Left lobe of liver (tissue), 2 donors: ENCODE results near the gene CNIH2. TPM values are rescaled to one million over a fixed set of nuclear protein-coding genes. Genes with fewer than 3 reads are reported as not detected.
"Not testable (repeated sequence)": the region's sequence is repeated elsewhere in the genome, so short reads cannot be mapped to it uniquely, and the experiment has no call there.

Experiments
- ATAC-seq: fragments of 200-7000 bp; cut with Tn5 transposase; one replicate; pipeline ENCODE4 v1.9.1; 2020; ENCODE audit warnings: mild to moderate bottlenecking, moderate library complexity
- DNase-seq: peaks from one replicate; pipeline ENCODE4 v3.0.0-alpha.2; 2020; ENCODE audit warnings: low spot score
- total RNA-seq: library from RNA; stranded (reverse); gene quantifications from one replicate; pipeline ENCODE4 v1.2.1, GENCODE V29; 2021
- donor health status: DM: no; HTN: no; CAD: no; lungs with moderate emphysema.
- donor health status: DM: no; HTN: yes; CAD: no.

Gene CNIH2
- total RNA-seq, 1 donor from 2014 or later, result 0.13 TPM

DNA sequence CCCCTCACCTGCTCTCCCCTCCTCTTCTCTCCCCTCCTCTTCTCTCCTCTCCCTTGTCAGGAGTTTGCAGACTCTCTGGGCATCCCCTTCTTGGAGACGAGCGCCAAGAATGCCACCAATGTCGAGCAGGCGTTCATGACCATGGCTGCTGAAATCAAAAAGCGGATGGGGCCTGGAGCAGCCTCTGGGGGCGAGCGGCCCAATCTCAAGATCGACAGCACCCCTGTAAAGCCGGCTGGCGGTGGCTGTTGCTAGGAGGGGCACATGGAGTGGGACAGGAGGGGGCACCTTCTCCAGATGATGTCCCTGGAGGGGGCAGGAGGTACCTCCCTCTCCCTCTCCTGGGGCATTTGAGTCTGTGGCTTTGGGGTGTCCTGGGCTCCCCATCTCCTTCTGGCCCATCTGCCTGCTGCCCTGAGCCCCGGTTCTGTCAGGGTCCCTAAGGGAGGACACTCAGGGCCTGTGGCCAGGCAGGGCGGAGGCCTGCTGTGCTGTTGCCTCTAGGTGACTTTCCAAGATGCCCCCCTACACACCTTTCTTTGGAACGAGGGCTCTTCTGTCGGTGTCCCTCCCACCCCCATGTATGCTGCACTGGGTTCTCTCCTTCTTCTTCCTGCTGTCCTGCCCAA is 1.9 kb upstream of the CNIH2 start:
- ATAC-seq (no peak), DNase-seq (no peak)

- not testable (repeated sequence) for DNase-seq, ATAC-seq
These were observed 1.4 kb upstream of the CNIH2 start for GRCh38 chr11:66276619-66277018.

DNA sequence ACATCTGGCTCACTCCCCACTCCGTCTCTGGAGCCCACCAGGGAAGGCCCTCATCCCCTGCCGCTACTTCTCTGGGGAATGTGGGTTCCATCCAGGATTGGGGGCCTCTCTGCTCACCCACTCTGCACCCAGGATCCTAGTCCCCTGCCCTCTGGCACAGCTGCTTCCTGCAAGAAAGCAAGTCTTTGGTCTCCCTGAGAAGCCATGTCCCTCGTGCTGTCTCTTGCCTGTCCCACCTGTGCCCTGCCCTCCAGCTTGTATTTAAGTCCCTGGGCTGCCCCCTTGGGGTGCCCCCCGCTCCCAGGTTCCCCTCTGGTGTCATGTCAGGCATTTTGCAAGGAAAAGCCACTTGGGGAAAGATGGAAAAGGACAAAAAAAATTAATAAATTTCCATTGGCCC is 911 bp upstream of the CNIH2 start:
- not testable (repeated sequence) for ATAC-seq, DNase-seq

GRCh38 chr11:66278363-66279091 is 552 bp downstream of the CNIH2 start:
- no peak for DNase-seq
- ATAC-seq, result no peak

- no peak for ATAC-seq
These were observed 1.2 kb downstream of the CNIH2 start for GRCh38 chr11:66279092-66279734.

GRCh38 chr11:66280428-66280827 is 2.5 kb downstream of the CNIH2 start:
- DNase-seq, result no peak
- no peak for ATAC-seq

More at GRCh38 chr11:66279092-66279734, 1.2 kb downstream of the CNIH2 start:
- no peak for DNase-seq

DNA sequence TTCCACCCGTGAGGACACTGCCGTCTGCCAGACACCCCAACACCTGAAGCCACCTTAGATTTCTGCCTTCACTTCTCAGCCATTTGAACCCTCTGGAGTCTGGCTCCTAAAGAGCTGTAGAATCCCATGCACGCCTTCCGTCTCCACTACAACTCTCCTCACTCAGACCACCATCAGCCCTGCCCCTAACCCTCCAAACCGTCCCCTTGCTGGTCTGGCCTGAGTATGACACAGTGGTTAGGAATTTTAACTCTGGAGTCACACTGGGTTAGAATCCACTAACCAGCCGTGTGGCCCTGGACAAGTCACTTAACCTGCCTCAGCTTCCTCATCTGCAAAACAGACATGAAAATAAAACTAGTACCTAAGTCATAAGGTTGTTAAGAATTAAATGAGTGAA is 3.0 kb downstream of the CNIH2 start:
- DNase-seq, result no peak
- no peak for ATAC-seq

- DNase-seq (no peak), ATAC-seq (no peak)
These were observed 3.9 kb downstream of the CNIH2 start for GRCh38 chr11:66281776-66282467.

- peak; percentile 89 for ATAC-seq
- peak; percentile 99 for DNase-seq
These were observed 4.8 kb downstream of the CNIH2 start for GRCh38 chr11:66282468-66283455.

DNA sequence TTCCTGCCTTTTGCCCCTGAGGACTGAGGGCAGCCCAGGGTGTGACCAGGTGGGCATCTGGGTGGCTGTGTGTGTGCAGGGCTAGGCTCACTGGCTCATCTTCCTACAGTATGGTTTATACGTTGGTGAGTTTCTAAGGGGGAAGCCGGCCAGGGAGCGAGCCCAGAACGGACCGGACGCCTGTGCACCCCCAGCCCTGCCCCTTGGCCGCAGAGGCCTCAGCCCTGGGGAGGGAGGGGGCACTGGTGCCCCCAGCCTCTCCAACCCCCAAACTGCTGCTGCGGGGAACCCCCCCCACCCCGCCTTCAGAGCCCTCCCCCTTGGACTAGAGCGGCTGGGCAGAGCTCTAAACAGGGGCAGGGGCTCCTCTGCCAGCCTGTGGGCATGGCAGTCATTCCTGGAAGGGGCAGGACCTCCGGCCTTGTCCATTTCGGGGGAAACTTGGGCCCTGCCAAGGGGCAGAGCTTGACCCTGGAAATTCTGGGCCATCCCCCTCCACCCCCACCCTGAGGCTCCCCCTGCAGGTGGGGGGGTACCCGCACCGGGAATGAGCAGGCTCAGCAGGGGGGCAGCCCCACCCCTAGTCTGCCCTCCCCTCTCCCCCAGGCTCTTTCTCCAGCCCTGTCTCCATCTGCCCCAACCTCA is 5.6 kb downstream of the CNIH2 start:
- DNase-seq, result no peak
- no peak for ATAC-seq

DNA sequence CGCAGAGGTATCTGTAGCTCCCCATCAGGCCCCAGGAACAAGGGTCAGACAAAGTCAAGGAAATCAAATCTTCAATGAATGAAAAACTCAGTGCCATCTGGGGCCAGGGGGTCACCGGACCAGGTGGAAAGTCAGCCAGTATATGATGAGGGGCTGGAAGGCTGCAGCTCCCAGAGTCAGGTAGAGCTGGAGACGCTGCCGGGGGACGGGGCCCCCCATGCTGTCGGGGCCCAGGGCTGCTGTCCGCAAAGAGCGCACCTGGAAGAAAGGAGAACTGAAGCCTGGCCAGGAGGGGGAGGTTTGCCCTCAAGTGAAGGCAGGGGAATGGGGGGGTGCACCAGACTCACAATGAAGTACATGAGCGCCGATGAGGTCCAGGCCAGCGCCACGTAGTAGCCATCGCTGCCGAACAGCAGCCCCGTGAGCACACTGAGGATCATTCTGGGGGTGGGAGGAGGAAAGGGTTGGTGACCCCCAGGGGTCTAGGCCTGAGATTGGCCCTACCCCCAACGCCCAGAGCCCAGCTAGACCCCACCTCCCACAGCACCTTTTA is 6.6 kb downstream of the CNIH2 start:
- no peak for ATAC-seq
- no peak for DNase-seq

GRCh38 chr11:66285250-66285947 is 7.4 kb downstream of the CNIH2 start:
- no peak for ATAC-seq
- DNase-seq, result no peak

DNA sequence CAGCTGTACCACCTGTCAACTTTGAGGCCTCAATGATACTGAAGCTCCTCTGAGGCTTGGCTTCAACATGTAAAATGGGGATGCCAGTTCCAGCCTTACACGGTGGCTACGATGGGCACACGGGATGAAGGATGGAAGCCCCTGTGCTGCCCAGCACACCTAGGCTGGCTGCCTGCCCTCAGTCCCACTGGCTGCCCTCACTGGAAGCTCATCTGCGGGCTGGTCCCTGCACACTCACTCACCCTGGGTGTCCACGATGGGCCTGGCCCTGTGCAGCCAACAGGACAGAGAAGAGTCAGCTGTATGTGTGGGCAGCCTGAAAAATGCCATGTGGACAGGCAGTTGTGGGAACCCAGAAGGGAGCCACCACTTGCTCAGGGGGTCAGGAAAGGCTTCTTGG is 8.7 kb downstream of the CNIH2 start:
- ATAC-seq, result no peak
- DNase-seq, result no peak

- DNase-seq, result no peak
- ATAC-seq, result no peak
These were observed 9.4 kb downstream of the CNIH2 start for GRCh38 chr11:66287211-66287888.

DNA sequence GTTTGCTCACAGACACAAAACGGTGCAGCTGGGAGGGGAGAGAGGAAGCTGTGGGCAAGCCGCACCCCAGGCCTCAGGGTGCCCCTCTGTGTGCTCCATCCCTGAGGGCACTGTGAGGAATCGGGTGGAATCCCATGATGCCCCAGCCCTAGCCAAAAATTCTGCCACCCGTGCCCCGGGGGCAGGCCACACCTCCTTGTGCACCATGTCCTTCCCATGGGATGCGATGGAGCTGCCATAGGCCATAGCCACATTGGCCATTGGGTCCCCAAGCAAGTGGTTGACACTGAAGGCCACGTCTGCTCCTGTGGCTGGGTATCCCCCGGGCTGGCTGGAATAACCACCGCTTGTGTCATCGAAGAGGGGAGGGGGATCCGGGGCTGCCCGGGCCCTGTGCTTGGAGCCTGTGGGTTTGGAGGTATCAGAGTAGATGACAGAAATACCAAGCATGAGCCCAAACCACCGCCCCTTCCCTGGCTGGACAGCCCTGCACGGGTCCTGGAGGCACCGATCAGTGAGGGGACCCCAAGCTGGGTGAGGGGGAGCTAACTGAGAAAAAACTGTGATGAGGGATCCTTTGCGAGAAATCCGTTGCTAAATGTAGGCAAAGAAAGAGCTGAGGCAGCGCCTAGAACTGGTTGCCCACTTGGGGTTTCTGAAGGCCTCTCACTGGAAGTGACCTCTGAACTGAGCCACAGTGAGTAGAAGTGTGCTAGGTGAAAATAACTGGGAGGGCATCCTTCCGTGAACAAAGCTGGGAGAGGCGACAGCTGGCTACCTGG is 10.1 kb downstream of the CNIH2 start:
- DNase-seq (no peak), ATAC-seq (peak; percentile 21)

GRCh38 chr11:66288671-66289547 is 10.9 kb downstream of the CNIH2 start, which contains the start of gene YIF1A:
TSS of gene YIF1A (minus strand) at chr11:66289143. CDS start at chr11:66288985, 158 bp downstream.
- DNase-seq, result peak; percentile 99
- peak; percentile 87 for ATAC-seq
